HG03025 (cell line): ENCODE results near the gene WNK3.
"Not testable (repeated sequence)": the region's sequence is repeated elsewhere in the genome, so short reads cannot be mapped to it uniquely, and the experiment has no call there.

Experiments
- ATAC-seq: cut with Tn5 transposase; IDR thresholded peaks from one replicate; pipeline ENCODE4 v1.9.1; 2021; ENCODE audit warnings: mild to moderate bottlenecking, moderate library complexity; ENCODE audit not compliant: unreplicated experiment, low FRiP score

The WNK3 gene

DNA sequence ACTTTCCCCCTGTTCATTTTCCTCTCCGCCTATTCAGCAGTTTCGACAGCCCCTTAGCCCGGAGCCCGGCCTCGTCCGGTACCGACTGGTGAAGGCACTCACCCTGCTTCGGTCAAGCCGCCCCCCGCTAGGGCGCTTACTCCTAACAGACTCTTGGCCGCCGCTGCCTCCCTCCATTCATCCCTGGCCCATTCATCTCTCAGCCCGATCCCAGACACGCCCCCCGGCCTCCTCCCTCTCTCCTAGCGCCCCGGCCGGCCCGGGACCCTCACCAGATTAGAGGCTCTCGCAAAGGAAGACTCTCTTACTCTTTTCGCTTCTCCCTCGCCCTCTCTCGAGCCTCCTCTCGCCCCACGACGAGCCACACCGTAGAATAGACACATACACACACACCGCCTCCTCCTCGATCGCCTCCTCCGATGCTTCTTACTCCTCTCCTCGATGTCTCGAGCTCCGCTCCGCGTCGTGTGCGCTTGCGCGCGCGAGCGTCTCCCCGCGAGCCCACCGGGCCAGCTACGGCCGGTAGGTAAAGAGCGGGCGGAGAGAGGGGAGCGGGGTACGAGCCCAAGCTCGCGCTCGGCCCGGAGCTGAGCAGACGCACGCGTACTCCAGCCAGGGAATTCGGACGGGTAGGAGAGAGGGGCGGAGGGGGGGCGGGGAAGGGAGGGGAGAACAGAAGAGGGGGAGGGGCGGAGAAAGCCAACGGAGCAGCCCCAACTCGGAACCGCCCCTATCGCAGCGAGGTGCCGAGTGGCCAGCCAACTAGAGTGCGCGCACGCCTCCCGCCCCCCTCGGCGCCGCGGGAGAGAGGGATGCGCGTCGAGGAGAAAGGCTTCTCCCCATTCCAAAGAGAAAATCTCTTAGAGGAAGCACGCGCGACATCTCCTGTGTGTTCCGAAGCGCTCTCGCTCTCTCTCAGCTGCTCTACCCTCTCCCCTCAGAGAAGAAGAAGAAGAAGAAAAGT lies at the start of gene WNK3:
TSS of gene WNK3 (minus strand) at position 633 of the 964 bp plus-strand sequence.
- ATAC-seq: no peak

DNA sequence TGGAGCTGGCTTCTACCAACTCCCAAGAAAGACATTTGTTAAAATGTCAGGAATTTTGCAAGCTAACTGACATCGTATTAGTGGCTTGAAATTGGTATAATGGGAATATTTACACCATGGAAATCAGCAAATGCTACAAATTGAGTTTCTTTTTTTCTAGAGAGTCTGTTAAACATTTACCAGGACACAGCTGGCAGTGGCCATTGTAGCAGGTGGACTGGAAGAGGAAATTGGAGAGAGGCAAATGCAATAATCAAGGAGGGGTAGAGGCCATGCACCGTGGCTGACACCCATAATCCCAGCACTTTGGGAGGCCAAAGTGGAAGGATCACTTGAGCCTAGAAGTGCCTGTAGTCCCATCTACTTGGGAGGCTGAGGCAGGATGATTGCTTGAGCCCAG lies 49.4 kb upstream of the WNK3 start:
- no peak for ATAC-seq

DNA sequence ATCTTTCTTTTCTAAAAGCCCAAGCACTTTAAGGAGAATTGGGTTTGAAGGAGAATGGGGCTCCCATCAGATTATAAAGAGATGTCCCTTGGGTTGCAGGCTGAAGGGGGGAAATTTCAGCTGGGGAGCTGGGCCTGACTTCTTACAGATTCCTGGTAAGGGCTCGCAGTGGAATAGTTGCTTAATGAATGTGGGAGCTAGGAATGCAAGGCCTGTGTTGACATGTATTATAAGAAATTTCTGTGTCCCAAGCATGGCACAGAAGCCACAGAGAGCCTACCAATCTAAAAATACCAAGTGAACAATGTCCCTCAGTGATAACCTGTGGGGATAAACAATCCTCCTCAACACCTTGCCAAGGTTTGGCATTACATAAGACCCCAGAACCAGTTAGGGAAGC lies 39.3 kb upstream of the WNK3 start:
- no peak for ATAC-seq

DNA sequence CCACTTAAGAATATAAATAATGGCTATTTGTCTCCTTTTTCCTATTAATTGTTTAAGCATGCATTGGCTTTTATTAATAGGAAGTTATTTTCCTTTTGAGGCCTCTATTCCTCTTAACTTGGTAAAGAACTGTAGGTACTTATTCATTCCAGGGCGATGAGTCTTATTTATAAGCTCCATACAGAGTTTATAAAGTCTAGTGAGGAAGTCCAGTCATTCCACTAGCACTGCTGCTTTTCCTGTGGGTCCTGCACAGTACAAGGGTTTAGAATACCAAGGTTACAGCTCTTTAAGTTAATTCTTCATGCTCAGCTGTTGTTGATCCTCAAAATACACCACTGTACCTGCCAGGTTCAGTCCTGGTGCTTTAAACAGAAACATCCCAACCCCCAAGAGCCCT lies 28.5 kb upstream of the WNK3 start:
- no peak for ATAC-seq

DNA sequence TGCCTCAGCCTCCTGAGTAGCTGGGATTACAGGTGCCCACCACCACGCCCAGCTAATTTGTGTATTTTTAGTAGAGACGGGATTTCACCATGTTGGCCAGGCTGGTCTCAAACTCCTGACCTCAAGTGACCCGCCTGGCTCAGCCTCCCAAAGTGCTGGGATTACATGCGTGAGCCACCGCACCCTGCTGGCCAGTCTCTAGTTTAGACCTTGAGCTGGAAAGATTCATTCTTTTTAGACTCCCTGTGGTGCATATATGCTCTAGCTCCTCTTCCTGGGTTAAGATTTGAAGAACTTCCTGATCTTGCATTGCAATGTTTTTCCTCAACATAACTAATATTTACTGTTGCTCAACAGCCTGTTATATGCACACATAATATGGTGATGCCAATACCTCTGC lies 26.8 kb upstream of the WNK3 start:
- ATAC-seq: not testable (repeated sequence)

DNA sequence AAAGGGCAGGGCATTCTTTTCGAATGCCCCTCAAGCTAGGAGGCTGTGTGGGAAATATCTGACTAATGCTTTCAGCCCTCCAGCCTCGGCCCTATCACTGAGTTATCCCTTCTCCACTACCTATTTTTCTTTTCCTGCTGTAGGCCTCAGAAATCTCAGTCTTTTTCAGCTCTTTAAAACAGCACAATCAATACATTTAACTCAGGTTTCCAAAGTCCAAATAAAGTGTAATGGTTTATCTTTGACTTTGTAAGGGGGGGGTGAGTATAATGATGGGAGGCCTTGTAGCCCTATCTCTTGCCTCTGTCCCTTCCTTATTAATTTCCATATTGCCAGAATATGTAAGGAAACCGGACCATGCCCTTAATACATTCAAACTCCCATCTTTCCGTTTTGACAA lies 1.6 kb upstream of the WNK3 start:
- no peak for ATAC-seq

DNA sequence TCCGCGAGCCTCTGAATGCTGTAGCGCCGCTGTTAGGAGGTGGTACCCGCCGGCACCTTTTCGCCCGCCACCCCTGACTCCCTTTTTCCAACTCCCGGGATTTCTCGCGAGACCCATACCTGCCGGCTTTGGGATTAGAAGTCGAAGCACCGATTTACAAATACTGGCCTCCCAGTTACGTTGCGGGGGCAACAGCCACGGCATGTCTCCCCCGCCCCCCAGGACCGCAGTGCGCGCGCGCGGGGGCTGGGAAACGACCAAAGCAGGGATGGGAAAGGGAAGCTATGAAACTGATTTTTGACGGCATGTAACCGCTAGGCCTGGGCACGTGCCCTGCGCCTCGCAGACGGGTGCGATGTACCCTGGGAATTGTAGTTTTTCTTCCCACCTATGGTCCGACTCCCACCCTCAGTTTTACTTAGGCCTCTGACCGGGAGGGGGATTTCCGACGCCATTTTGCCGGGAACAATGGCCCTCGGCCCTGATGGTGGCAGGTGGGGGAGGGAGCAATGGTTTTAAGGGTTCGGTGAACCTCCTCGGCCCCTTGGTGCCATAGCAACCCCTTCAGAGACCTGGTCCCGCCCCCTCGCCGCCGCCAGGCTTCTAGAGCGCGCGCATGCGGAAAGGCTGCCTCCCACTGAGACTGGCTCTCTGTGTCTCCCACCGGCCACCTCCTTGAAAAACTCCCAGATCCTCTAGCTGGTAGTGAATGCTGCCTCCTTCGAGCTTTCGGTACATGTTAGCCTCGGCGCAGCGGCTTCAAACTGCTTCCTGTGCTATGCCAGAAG lies 772 bp upstream of the WNK3 start:
- no peak for ATAC-seq

DNA sequence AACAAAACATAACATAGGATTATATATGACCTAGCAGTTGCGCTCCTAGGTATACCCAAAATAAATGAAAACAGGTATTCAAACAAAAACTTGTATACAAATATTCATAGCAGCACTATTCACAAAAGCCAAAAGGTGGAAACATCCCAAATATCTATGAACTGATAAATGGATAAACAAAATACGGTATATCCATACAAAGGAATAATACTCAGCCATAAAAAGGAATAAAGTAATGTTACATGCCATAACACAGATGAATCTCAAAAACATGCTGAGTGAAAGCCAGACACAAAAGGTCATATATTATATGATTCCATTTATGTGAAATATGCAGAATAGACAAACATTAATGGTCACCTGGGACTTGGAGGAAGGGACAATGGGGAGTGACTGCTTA lies 5.2 kb downstream of the WNK3 start:
- no peak for ATAC-seq

DNA sequence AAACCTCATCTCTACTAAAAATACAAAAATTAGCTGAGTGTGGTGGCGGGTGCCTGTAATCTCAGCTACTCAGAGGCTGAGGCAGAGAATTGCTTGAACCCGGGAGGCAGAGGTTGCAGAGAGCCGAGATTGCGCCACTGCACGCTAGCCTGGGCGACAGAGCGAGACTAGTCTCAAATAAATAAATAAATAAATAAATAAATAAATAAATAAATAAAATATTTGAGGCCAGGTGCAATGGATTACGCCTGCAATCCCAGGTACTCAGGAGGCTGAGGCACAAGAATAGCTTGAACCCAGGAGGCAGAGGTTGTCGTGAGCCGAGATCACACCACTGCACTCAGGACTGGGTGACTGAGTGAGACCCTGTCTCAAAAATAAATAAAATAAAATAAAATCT lies 20.5 kb downstream of the WNK3 start:
- ATAC-seq: not testable (repeated sequence)

DNA sequence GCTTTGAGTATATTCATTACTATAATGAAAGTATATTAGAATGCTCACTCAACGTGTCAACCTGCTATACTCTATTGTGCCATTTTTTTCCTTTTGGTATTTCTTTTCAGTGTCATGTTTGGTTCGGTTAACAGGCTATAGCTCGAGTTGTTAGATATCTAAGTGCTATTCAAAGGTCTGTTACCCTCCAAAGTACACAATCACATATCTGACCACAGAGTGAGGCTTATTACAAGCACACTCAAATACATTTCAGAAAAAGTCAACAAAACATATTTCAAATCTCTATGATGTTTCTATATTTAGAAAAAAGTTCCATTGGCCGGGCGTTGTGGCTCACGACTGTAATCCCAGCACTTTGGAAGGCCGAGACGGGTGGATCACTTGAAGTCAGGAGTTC lies 32.8 kb downstream of the WNK3 start:
- ATAC-seq: no peak

DNA sequence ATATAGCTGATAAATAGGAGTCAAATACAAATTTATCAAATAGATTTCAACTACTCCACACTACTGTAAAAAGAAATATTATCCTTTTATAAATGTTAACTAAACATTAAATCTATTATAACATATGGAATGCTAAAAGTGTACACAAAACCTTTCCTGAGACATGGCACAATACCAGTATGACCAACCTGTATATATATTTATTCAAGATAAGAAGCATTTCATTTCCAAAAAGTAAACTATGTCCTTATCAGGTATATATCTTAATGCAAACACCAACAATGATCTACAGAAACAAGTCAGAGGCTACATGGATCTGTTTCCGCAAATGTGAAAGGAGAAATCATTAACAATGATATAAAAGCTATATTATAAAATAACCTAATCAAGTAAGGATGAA lies 37.8 kb downstream of the WNK3 start:
- ATAC-seq: no peak

DNA sequence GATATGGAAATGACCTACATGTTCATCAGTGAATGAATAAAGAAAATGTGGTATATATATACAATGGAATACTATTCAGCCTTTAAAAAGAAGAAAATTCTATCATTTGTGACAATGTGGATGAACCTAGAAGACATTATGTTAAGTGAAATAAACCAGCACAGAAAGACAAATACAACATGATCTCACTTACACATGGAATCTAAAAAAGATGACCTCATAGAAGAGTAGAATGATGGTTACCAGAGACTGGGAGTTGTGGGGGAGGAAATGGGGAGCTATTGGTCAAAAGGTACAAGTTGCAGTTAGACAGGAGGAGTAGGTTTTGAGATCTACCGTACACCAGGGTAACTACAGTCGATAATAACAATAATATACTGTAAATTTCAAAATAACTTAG lies 51.5 kb downstream of the WNK3 start:
- ATAC-seq: no peak

DNA sequence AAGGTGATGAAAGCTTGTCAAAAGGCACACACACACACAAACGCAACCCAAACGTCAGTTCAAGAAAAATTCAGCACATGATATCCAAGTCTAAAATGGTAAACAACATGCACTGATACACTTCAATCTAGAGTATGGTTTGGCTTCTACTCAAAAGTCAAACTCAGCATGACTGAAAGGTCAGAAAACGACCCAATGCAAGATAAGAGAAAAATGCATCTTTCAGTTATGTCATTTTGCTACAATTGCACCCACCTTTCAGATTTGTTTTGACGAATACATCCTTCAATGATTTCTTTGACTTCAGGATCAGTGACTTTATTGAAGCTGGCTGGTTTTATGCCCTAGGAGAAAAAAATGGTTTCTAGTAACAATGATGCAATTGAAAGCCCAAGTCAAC lies 56.3 kb downstream of the WNK3 start:
- no peak for ATAC-seq

DNA sequence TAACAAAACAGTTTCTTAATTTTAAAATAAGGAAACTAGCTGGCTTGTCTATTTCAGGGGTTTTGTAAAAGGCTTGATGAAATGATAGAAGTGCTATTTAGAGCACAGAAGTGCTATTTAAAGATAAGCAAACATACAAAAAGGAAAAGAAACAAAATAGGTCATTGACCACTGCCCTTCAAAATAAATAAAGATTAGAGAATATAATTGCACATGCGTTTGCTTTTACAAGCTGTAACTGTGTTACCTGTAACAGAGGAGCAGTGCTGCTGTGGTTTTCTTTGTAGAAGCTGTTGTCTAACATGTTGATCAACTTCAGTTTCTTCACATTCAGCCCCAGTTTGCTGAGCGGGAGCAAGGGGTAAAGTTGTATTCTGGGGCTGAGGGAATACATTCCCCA lies 63.5 kb downstream of the WNK3 start:
- ATAC-seq: no peak

DNA sequence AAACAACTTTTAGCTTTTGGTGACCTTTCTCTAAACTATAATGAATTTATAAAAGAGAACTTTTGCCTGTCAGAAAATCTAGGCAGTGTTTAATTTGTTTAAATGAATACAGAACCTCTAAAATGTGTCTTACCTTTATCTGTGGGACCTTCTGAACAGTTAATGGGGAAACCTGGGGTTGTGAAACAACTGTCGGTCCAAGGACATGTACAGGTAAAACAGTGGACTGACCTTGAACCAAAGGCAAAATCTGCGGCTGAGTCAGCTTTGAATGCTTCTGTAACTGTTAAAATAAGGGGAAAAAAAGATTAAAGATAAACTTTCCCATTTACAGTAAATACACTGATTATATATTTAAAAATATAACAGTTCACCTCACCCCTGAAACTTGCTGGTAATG lies 65.1 kb downstream of the WNK3 start:
- ATAC-seq: no peak

DNA sequence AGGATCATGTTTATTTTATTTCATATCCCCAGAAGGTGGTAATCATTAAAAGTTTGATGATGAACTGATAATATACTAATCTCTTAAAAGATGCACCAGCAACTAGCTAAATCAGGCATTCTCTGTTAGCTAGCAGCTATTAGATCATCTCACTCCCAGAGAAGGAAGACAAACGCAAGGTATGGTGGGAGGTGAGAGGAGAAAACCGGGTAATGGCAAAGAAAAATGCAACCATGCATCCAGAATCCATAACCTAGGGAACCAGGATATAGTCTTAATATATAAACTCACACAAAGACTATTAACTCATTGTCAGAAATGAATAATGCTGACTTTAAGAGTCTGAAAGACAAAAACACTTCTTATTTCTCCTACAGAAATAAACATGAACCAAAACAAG lies 66.1 kb downstream of the WNK3 start:
- ATAC-seq: no peak

DNA sequence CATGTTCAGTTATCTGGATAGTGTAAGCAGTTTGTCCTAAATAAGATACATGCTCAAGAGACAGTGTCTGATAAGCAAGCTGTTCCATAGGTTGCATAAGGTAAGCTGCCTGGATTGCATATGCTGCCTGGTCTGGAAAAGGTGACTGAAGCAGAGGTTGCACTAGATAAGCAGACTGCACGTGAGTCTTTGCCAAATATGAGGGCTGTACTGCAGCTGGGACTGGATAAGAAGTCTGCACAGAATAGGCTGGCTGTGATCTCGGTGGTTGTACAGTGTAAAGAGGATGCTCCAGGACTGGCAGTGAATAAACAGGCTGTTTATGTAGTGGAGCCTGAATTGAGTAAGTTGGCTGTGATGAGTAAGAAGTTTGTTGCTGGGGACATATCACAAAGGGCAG lies 68.9 kb downstream of the WNK3 start:
- no peak for ATAC-seq

DNA sequence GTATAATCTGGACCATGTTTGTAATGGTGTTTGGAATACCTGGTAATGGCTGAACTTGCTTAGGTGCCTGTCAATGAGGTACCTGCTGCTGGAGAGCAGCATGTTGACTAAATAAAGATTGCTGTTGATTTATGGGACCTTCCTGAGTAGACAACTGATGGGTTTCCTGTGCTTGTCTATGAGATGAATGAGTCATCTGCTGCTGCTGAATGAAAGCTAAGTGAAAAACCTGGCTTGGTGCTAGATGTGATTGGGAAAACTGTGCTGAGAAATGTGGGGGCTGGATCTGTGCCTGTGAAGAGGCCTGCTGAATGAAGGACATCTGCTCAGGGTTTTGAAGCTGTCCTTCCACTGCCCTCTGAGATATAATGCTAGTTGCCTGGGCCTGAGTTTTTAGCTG lies 69.6 kb downstream of the WNK3 start:
- ATAC-seq: no peak

DNA sequence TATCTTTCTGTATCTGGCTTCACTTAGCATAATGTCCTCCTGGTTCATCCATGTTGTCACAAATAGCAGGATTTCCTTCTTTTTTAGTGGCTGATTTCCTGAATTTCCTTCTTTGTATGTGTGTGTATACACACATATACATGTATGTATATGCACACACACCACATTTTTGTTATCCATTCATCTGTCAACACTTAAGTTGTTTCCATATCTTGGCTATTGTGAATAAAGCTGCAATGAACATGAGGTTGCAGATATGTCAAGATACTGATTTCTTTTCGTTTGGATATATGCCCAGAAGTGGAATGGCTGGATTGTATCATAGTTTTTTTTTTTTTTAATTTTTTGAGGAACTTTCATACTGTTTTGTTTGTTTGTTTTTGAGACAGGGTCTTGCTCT lies 76.2 kb downstream of the WNK3 start:
- no peak for ATAC-seq

DNA sequence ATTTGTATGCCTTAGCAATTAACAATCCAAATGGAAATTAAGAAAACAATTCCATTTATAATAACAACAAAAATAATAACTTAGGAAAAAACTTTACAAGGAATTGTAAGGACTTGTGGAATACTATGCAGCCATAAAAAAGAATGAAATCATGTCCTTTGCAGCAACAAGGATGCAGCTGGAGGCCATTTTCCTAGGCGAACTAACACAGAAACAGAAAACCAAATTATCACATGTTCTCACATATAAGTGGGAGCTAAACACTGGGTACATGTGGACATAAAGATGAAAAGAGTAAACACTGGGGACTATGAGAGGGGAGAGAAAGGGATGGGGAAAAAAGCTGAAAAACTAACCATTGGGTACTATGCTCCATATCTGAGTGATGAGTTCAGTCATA lies 77.4 kb downstream of the WNK3 start:
- ATAC-seq: no peak

DNA sequence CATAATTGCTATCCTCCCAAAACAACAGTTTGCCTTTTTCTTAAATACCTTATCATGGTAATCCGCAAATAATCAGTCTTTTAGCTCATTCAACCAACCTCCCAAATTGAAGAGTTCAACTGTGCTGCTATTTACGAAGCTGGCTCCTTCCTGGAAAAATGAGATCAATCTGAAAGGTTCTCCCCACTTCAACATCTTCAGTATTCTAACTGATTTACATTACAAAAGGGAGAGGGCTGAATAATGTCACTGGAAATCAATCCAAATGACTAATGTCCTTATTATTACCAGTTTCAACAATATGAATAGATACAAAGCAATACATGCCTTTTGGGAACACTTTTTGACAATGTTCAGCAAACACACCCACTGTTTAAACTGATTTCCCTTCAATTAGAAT lies 86.2 kb downstream of the WNK3 start:
- no peak for ATAC-seq

DNA sequence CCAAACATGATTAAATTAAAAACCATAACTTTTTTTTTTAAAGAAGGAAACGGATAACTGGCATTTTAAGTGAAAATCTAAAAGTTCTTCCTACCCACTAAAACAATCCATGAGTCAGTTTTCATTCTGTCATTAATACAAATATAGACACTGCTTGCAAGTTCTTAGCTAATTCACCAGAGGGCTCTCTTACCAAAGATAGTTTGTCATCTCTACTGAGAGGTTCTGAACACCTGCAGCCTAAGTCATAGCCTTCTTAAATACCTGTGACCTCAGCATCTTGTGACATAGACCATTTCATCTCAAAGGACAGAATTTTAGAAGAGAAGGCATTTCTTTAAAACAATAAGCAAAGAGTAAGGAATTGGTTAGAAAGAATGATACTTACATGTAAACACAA lies 109.5 kb downstream of the WNK3 start:
- no peak for ATAC-seq
